ENCODE data around the gene USP38.
"Not testable (repeated sequence)": the region's sequence is repeated elsewhere in the genome, so short reads cannot be mapped to it uniquely, and the experiment has no call there.

The USP38 gene

DNA sequence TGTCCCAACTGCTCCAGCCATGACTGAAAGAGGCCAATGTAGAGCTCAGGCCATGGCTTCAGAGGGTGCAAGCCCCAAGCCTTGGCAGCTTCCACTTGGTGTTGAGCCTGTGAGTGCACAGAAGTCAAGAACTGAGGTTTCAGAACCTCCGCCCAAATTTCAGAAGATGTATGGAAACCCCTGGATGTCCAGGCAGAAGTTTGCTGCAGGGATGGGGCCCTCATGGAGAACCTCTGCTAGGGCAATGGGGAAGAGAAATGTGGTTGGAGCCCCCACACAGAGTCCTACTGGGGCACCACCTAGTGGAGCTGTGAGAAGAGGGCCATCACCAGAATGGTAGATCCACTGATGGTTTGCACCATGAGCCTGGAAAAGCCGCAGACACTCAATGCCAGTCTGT, 83.0 kb downstream of the USP38 start:
- not testable (repeated sequence) for DNase-seq

DNA sequence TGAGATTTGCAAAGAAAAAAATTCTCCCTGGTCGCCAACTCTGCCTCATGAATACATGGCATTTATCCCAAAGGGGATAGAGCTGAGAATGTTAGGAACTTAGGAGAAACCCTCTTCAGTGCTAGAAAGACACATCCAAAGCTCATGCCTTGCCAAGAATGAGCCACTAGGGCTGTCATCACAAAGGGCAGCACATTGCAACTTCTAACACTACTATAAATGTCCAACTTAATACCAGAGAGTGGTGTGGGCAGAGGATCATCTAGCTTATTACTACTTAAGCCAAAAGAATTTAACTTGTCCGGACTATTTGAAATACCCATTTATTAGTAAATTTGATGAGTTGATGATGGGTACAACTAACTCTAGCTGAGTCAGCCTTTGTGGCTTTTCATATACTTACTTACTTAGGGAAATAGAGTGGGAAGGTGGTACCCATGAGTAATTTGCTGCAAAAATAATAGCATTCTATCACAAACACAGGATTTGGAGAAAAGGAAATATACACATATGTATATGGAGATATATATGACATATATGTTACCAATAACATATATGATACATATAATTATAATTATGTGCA, 85.6 kb downstream of the USP38 start:
- DNase-seq = no peak

Measured in CD4-positive, alpha-beta T cell treated with Interleukin-4 for 4 hours (primary cell).